IPS DF 4.7 (cell line): ENCODE results near the gene MRPL1.
"Not testable (repeated sequence)": the region's sequence is repeated elsewhere in the genome, so short reads cannot be mapped to it uniquely, and the experiment has no call there.

ENCODE experiments used
- DNase-seq: peaks from one replicate; pipeline ENCODE4 v3.0.0-alpha.2; 2013; ENCODE audit warnings: low spot score; ENCODE audit errors: extremely low read depth

Gene MRPL1

GRCh38 chr4:77913348-77913747 lies 50.7 kb downstream of the MRPL1 start:
- no peak for DNase-seq

DNA sequence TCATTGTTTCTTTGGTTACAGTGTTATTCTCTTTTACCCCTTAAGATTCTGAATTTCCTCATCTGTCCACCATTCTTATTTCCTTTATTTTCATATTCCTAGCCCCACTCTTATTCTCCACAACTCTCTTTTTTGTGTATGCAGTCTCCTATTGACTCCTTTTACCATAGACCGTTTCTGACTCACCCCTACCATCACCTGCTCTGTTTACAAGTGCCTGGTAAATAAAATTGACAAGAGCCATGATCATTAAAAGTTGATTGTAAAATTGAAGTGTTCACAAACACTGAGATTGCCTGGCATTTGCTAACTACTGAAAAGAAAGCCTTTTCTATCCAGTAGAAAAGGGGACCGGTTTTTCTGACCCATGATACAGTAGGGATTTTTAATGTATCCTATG lies 54.4 kb downstream of the MRPL1 start:
- DNase-seq, result no peak

- no peak for DNase-seq
Measured at GRCh38 chr4:77917601-77918000, 55.0 kb downstream of the MRPL1 start.

GRCh38 chr4:77920371-77920770 lies 57.7 kb downstream of the MRPL1 start:
- DNase-seq, result no peak

- no peak for DNase-seq
Measured at GRCh38 chr4:77921701-77922100, 59.1 kb downstream of the MRPL1 start.

DNA sequence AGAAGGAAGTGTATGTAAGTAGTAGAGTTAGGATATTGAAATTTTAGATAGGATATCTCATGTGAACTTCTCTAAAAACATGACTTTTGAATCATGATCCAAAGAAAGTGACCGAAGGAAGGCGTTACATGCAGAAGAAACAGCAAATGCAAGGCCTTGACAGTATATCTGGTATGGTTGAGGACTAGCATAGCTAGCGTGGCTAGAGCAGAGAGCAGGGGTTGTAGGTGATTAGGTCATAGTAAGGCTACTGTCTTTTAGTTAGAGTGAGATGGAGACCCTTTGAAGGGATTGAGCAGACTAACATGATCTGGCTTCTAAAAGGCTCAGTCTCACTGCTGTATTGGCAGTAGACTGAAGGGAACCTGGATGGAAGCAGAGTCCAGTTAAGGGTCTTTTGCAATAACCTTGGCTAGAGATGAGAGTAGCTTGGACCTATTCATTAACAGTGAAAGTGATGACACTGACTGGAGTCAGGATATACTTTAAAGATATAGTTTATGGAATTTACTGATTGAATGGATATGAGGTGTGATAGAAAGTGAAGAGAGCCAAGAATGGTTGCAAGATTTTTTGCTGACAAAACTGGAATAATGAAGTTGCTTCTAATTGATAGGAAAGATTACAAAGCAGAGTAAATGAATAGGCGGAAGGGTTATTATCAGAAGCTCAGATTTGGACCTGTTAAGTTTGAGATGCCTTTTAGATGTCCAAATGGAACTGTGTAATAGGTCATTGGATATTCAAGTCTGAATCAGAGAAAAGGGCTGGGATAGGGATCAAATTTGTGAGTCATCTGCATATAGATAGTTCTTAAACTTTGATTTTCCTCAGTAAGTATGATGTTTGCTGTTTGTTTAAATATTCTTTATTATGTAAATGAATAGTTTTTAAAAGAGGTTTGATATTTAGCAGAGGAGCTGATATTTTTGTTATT lies 59.8 kb downstream of the MRPL1 start:
- DNase-seq, result no peak

DNA sequence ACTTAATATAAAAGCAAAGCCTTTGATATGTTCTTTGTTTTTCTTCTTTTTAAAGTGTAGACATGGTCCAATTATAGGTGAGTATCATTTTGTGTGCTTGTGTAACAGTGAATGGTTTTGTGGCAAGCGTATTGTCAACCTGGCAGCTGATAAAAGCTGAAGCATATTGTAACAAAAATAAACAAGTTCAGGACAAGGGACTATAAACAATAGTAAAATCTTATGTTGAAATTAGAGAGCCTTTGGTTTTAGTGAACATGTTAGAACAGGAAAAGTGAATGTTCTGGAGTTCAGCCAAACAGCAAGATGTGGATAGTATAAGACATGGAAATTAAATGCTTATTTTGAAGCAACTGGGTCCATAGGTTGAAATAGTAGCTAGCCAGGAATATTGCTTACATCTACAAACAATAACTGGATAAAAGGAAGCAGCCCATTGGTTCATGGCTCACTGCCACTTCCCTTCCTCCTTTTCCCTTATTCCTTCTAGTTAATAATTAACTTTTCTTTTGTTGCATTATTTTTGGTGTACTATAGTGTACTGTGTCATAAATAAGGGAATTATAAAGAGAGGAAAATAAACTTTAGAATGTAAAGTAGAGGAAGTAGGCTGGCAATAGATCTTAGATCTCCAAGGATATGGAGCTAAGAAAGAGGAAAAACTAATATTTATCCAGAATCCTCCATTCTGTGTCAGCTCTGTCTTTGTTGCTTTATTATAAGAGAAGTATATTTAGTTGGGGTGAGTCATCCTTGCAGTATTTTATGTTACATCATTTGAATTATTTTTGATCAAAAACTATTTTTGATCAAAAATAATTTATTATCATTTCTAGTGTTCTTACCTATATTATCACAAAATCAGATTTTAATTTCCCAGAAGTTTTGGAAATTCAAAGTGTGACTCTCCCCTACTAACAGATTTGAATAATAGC lies 65.6 kb downstream of the MRPL1 start:
- DNase-seq, result no peak

DNA sequence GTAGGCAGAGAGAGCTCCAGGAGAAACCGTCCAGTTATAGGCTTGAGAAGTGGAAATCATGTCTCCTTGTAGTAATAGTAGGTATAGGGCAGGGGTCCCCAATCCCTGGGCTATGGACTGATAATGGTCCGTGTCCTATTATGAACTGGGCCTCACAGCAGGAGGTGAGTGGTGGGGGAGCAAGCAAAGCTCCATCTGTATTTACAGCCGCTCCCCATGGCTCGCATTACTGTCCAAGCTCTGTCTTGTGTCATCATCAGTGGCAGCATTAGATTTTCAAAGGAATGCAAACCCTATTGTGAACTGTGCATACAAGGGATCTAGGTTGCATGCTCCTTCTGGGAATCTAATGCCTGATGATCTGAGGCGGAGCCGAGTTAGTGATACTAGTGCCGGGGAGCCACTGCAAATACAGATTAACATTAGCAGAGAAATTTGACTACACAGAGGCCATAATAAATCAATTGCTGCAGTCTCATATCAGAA lies 67.6 kb downstream of the MRPL1 start:
- DNase-seq, result no peak

DNA sequence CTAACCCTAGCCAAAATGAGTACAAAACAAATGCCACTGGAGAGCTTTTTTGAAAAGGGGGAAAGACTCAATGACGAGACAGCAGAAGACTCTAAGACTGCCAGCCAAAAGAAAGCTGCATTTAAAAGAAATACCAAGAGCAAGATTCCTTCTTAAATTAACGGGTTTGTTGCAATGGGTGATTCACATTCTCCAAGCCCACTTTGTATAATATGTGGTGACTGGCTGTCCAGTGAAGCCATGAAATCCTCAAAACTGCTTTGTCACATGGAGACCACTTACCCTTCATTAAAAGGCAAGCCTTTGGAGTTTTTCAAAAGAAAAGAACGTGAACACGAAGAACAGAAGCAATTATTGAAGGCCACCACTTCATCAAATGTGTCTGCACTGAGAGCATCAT lies 68.2 kb downstream of the MRPL1 start:
- DNase-seq, result no peak

DNA sequence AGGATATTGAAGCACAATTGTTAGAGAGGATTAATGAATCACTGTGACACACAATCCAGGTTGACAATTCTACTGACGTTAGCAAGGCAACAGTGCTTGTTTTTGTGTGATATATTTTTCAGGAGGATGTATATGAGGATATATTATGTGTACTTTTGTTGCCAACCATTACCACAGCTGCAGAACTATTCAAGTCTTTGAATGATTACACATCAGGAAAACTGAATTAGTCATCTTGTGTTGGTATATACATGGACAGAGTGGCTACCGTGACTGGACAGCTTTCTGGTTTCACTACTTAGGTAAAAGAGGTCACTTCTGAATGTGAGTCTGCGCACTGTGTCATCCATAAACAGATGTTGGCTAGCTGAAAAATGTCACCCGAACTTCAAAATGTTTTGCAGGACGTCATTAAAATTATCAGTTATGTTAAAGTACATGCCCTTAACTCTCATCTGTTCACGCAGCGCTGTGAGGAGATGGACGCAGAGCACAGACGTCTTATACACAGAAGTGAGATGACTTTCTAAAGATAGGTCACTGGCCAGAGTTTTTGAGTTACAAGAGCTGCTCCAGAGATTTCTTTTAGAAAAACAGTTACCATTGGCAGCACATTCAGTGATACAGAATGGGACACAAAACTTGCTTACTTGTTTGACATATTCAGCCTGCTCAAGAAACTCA lies 69.0 kb downstream of the MRPL1 start:
- DNase-seq, result no peak

GRCh38 chr4:77938560-77938959 lies 75.9 kb downstream of the MRPL1 start:
- DNase-seq, result no peak

DNA sequence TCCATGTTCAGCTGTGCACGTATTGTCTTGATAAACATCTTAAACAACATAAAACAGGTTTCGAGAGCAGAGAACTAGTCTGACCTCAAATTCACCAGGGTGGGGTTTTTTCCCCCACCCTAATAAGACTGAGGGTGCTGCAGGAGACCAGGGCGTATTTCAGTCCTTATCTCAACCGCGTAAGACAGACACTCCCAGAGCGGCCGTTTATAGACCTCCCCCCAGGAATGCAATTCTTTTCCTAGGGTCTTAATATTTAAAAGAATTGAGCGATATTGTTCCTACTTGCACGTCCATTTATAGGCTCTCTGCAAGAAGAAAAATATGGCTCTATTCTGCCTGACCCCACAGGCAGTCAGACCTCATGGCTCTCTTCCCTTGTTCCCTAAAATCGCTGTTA lies 83.3 kb downstream of the MRPL1 start:
- DNase-seq, result not testable (repeated sequence)

DNA sequence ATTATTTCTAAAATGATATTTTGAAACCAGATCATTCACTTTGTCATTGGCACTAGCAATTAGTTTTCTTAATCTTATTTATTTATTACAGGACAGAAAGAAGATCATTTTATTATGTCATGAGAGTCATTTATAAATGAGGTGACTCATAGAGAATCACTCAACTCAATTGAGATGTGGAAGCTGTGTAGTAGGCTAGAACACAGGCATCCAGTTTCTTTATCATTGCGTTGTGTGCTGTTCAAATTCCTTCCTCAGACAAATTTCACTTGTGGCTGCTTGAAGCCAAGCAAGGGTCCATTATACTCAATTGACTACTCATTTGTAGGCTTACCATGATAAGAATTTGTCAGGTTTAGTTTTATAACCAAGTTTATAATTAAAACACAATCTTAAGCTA lies 87.6 kb downstream of the MRPL1 start:
- no peak for DNase-seq

DNA sequence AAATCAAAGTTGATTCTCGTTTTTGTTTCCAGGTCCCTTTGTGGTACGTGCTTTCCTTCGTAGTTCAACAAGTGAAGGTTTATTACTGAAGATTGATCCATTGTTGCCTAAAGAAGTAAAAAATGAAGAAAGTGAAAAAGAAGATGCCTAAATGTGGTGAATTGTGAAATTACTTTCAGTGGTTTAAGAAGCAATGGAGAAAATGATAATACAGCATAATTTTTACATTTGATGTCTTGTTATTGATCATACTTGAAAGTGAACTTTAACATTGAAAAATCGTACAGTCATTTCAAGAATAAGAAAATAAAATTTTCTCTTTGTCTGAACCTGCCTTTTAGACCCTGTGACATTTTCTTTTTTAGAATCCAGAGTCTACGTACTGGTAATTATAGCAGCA lies 89.8 kb downstream of the MRPL1 start:
- no peak for DNase-seq

DNA sequence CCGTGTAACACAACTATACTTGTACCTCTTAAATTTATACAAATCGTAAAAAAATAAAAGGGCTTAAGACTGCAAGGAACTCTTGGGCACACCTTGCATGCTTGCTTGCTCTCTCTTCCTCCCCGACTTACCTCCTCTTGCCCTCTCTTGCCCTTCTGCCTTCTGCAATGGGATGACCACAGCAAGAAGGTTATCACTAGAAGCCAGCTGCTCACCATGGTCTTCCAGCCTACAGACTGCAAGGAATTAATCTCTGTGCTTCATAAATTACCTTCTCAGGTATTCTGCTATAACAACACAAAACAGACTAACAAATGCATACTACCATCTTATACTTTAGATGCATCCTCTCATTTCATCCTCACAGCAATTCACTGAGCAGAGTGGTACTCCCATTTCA lies 92.1 kb downstream of the MRPL1 start:
- DNase-seq, result no peak

GRCh38 chr4:77956917-77957316 lies 94.3 kb downstream of the MRPL1 start:
- no peak for DNase-seq

DNA sequence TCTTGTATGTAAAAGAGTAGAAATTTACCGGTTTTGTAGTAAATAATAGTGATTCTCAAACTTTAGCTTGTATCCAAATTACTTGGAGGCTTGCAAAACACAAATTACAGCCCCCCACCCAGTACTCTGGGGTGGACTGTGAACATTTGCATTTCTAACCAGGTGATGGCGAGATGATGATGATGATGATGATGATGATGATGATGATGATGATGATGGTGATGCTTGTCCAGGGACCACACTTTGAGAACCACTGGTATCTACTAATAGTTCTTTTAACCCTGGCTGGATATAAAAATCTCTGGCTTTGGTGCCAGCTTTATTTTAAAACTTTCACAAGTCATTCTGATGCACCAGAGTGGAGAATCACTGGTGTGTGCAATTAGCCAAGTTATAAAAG lies 96.3 kb downstream of the MRPL1 start:
- no peak for DNase-seq

GRCh38 chr4:77959566-77960338 lies 97.1 kb downstream of the MRPL1 start:
- peak; percentile 9 for DNase-seq

DNA sequence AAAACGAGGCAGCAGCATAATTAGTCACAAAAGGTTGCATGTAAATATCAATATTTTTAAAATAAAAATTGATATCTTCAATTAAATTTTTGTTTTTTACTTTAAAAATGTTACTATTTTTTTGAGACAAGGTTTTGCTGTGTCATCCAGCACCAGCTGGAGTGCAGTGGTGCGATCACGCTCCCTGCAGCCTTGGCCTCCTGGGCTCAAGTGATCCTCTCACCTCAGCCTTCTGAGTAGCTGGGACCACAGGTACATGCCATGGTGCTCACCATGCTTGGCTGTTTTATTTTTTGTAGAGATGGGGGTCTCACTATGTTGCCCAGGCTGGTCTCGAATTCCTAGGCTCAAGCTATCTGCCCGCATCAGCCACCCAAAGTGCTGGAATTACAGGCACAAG lies 97.7 kb downstream of the MRPL1 start:
- DNase-seq, result no peak

- DNase-seq, result no peak
Measured at GRCh38 chr4:77963004-77963403, 100.4 kb downstream of the MRPL1 start.

DNA sequence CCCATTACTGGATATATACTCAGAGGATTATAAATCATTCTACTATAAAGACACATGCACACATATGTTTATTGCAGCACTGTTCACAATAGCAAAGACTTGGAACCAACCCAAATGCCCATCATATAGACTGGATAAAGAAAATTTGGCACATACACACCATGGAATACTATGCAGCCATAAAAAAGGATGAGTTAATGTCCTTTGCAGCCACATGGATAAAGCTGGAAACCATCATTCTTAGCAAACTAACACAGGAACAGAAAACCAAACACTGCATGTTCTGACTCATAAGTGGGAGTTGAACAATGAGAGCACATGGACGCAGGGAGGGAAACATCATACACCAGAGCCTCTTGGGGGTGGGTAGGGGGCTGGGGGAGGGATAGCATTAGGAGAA lies 111.0 kb downstream of the MRPL1 start:
- DNase-seq, result not testable (repeated sequence)
